Astrocyte (in vitro differentiated cells and primary cell): ENCODE data around the gene NOXO1.

ENCODE experiments used
- EZH2 ChIP-seq: IDR thresholded peaks from 2 replicates; pipeline ENCODE4 v1.6.1; 2012; ENCODE audit warnings: mild to moderate bottlenecking, low read length, inconsistent platforms; ENCODE audit not compliant: insufficient read depth
- TF ChIP-seq, protein P1 (sequence below): IDR thresholded peaks from 2 replicates; pipeline ENCODE4 v1.5.1; 2011; ENCODE audit warnings: low read depth, mild to moderate bottlenecking, inconsistent platforms, low read length, moderate library complexity; ENCODE audit not compliant: insufficient read depth

DNA sequence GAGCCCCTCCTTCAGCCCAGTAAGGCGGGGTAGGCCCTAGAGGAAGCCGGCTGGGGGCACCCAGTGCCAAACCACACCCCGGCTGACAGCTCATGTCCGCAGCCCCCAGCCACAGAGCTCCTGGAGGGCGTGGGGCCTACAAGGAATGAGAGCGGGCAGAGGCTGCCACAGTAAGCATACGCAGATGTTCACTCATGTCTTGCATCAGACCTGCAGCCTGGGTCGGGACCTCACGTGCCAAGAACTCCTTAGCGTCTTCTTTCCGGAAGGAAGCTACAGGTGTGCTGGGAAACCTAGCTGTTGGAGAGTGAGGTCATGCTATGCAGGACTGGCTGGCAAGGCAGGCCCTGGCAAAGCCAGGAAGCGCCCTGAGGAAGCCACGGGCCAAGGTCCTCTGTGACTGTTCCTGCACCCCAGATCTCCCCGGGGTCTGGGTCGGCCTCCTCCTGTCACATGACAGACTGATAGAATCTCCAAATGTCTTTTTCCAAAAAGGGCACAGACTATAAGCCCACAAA is 26.8 kb upstream of the NOXO1 start:
- TF ChIP-seq, protein P1, sequence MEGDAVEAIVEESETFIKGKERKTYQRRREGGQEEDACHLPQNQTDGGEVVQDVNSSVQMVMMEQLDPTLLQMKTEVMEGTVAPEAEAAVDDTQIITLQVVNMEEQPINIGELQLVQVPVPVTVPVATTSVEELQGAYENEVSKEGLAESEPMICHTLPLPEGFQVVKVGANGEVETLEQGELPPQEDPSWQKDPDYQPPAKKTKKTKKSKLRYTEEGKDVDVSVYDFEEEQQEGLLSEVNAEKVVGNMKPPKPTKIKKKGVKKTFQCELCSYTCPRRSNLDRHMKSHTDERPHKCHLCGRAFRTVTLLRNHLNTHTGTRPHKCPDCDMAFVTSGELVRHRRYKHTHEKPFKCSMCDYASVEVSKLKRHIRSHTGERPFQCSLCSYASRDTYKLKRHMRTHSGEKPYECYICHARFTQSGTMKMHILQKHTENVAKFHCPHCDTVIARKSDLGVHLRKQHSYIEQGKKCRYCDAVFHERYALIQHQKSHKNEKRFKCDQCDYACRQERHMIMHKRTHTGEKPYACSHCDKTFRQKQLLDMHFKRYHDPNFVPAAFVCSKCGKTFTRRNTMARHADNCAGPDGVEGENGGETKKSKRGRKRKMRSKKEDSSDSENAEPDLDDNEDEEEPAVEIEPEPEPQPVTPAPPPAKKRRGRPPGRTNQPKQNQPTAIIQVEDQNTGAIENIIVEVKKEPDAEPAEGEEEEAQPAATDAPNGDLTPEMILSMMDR = no peak
- no peak for TF ChIP-seq EZH2
